H1 (cell line): ENCODE measurements around the gene TLK1. TPM values are rescaled to one million over a fixed set of nuclear protein-coding genes. Genes with fewer than 3 reads are reported as not detected.

ENCODE experiments used
- CTBP2 ChIP-seq: IDR thresholded peaks from 2 replicates; pipeline ENCODE4 v1.7.0; 2011; ENCODE audit warnings: borderline replicate concordance, mild to moderate bottlenecking, moderate library complexity, mixed read lengths, low read length; ENCODE audit not compliant: insufficient read depth, insufficient read length
- HDAC2 ChIP-seq, 2 experiments: fragments of 300-600 bp in 1 of 2; sonication (generic) in 1 of 2; IDR thresholded peaks; 2 replicates each; pipeline ENCODE4 v1.6.1; 2011 to 2012; ENCODE audit warnings: low read depth in 2 of 2, low read length in 2 of 2, mild to moderate bottlenecking in 2 of 2, moderate library complexity in 2 of 2, borderline replicate concordance in 1 of 2, inconsistent platforms in 1 of 2
- ZNF274 ChIP-seq: IDR thresholded peaks from 2 replicates; pipeline ENCODE4 v1.7.0; 2012; ENCODE audit warnings: low read length, borderline replicate concordance; ENCODE audit errors: extremely low read depth
- polyA plus RNA-seq, 7 experiments: library from polyadenylated mRNA; depleted of rRNA in 3 of 7; stranded (reverse) in 5 of 7; unstranded in 2 of 7; fragments of >200 nt in 5 of 7; fragments of 200-250 nt in 2 of 7; gene quantifications; 1 replicate in 5 of 7; 2 replicates in 1 of 7; 4 replicates in 1 of 7; pipeline versions ENCODE4 v1.2.1 to v1.2.3, GENCODE V29; 2011 to 2013; ENCODE audit warnings: missing spikeins in 2 of 7, mixed read lengths in 2 of 7
- total RNA-seq: library from RNA; stranded (reverse); fragmentation: NEBNext Ultra II Directional; extraction: Animal tissue kit (Norgen Biotek cat#: 25700); gene quantifications from 2 replicates; pipeline ENCODE4 v1.2.1, GENCODE V29; 2021
- TF ChIP-seq, protein P1 (sequence below): IDR thresholded peaks from 2 replicates; pipeline ENCODE4 v1.6.1; 2011; ENCODE audit warnings: low read depth, mild to moderate bottlenecking, low read length; ENCODE audit not compliant: insufficient read depth

Gene TLK1
- total and polyA plus RNA-seq, 2 of the 8 experiments (the other 6 are each of a cell fraction or from before 2014, with no cell fraction given) = 11.2 to 102 TPM

DNA sequence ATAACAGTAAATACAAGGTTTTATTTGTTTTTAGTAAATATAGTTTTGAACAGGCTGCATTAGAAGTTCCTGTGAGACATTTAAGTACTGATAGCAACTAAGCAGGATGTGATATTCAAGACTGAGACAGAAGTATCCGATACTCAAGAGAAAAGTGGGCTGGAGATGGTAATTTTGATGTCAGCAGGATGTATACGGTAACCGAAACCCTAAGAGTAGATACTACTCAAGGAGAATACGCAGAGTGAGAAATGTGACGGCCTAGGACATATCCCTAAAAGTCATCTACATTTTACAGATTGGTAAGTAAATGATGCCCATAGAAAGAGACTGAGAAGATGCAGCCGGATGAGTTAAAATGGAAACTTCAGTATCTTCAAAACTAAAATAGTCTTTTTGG, 116.3 kb downstream of the TLK1 start (continued):
- TF ChIP-seq HDAC2 (IDR thresholded peaks at IDR 0.05; ENCODE audit: borderline replicate concordance in 1 of 2, low read depth in 2 of 2, low read length in 2 of 2) (no peak), ZNF274 (no peak), CTBP2 (no peak)
- TF ChIP-seq, protein P1, sequence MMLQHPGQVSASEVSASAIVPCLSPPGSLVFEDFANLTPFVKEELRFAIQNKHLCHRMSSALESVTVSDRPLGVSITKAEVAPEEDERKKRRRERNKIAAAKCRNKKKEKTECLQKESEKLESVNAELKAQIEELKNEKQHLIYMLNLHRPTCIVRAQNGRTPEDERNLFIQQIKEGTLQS = no peak
